Esophagus mucosa (tissue), 1 donor: ENCODE data around the gene PTPN20. TPM values are rescaled to one million over a fixed set of nuclear protein-coding genes. Genes with fewer than 3 reads are reported as not detected.
"Not testable (repeated sequence)": the region's sequence is repeated elsewhere in the genome, so short reads cannot be mapped to it uniquely, and the experiment has no call there.

Experiments
- ATAC-seq: fragments of 200-7000 bp; cut with Tn5 transposase; one replicate; pipeline ENCODE4 v1.9.1; 2020
- total RNA-seq: library from RNA; stranded (reverse); gene quantifications from one replicate; pipeline ENCODE4 v1.2.4, GENCODE V29; 2023
- donor health status: DM: yes; HTN: yes; CAD: no.

The PTPN20 gene, protein sequence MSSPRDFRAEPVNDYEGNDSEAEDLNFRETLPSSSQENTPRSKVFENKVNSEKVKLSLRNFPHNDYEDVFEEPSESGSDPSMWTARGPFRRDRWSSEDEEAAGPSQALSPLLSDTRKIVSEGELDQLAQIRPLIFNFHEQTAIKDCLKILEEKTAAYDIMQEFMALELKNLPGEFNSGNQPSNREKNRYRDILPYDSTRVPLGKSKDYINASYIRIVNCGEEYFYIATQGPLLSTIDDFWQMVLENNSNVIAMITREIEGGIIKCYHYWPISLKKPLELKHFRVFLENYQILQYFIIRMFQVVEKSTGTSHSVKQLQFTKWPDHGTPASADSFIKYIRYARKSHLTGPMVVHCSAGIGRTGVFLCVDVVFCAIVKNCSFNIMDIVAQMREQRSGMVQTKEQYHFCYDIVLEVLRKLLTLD
- total RNA-seq, result 1.8 TPM

DNA sequence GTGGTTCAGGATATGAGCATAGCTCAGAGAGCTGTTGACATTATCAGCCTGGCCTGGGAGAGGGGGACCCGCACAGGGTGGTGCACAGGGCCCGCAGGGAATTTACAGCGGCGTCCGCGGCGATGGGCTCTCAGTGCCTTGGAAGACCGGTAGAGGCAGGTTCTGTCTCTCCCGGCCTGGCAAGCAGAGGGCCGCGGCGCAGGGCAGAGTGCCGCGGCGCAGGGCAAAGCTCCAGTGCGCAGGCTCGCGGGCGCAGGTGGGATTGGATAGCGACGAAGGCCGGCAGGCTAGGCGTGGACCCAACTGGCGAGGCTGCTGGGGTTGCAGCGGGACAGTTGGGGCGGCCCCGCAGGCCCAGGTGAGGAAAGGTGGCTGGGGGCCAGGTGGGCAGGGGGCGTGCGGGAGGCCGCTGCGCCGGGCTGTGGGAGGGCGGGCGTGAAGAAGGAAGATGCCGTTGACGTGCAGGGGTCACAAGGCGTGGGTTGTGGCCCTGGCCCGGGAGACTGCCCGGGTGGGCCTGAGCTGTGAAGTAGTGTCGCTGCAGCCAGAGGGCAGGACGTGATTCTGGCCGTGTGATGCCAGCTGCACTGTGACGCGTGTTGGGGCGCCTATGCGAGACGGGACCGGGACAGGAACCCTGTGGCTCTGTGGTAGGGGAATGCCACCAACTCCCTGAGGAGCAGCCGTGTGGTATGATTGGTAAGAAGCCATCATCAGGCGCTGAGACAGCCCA, at the start of gene PTPN20:
PTPN20 (plus strand) TSS at position 285 of the 733 bp plus-strand sequence. CDS start 21,072 bp downstream, outside the sequence.
- peak; percentile 78 for ATAC-seq

DNA sequence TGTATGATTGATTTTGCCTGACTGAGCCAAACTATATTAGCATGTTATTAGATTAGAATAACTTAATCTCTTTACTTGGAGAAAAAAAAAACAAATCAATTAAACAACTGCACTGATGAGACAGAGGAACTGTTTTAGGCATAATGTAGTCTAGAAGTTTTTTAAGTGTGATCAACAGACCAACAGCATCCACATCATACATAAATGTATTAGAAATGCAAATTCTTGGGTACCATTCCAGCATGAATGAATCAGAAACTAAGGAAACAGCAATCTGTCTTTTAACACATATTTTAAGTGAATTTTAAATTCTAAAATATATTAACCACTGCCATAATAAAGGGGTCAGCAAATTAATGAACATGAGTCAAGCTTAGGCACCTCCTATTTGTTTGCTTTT, 41.5 kb upstream of the PTPN20 start:
- not testable (repeated sequence) for ATAC-seq

- peak; percentile 25 for ATAC-seq
These were observed 39.6 kb upstream of the PTPN20 start for GRCh38 chr10:46871583-46871982.

- not testable (repeated sequence) for ATAC-seq
These were observed 35.9 kb upstream of the PTPN20 start for GRCh38 chr10:46875304-46875703.

GRCh38 chr10:46876773-46877172, 34.5 kb upstream of the PTPN20 start:
- ATAC-seq, result not testable (repeated sequence)

DNA sequence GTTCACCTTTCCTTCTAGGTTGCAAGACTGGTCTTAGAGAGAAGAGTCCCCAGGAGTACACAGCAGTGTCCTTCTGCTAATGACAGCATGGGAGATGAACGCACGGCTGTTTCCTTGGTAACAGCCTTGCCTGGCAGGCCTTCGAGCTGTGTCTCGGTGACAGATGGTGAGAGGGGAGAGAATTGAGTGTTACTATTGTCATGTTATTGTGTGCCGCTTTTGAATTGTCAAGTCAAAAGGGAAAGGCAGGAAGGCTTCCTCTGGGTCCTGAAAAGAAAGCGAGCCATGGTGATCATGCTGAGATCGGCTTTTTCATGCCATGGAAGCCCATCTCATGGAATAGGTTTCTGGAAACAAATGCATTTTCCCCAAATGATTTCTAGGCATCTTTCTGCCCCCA, 32.5 kb upstream of the PTPN20 start:
- not testable (repeated sequence) for ATAC-seq

- not testable (repeated sequence) for ATAC-seq
These were observed 20.2 kb upstream of the PTPN20 start for GRCh38 chr10:46890813-46891611.

GRCh38 chr10:46896762-46897692, 14.2 kb upstream of the PTPN20 start:
- ATAC-seq, result not testable (repeated sequence)

- not testable (repeated sequence) for ATAC-seq
These were observed 10.0 kb upstream of the PTPN20 start for GRCh38 chr10:46901247-46901646.

GRCh38 chr10:46903874-46904273, 7.4 kb upstream of the PTPN20 start:
- ATAC-seq, result not testable (repeated sequence)

DNA sequence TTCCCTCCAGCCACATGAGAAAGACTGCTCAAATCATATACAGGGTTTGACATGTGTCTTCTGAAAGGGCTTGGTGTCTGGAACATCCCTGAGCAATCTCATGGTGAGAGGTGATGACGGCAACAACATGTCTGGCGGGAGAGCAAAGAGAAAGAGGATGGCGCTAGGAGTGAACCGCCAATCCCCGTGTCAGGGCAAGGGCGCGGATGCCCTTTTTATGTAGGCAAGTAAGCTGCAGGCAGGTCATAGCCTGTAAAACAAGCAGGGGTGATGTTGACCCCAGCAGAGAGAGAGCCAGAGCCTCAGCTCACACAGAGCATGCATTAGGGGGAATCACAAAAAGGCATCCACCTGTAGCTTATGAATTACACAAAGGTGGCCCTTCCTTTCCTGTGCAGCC, 4.9 kb upstream of the PTPN20 start:
- ATAC-seq, result not testable (repeated sequence)

DNA sequence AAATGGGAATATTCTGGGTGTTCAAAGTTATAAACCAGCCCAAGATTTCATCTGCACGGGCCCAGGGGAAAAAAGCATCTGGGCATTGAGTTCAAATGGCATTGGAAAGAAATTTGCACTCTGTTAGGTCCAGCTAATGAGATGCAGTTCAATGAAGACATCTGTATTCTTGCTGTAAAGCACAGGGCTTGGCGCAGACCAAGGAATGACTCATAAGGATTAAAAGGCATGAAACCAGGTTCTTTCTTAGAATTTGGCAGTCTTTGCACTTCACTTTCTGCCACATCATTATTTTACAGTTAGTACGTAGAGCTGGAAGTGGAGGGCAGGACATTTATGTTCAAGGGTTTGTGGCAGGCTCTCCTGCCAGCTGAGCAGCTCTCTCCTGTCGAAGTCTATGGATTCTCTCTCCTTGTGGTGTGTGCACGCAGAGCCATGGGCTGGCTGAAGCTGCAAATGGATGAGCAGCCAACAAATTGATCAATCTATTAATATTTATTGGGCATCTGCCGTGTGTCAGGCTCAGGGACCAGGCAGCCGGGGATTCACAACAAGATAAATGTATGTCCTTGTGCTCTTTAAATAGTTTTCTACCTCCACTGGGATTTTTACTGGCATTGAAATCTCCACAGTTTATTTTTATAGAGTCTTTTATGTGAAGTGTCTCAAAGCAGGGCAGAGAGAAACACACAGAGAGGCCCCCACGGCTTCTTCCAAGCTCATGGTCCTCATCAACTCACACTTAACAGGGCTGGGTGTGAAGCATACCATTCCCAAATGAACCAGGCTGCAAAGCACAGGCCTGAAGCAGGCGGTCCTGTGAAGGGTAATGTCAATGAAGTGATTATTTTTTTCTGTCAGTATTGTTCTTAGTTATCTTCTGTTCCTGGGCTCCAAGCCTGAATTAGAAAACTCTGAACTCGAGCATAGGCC, 3.8 kb upstream of the PTPN20 start:
- peak; percentile 80 for ATAC-seq

GRCh38 chr10:46922498-46922897, 11.3 kb downstream of the PTPN20 start:
- peak; percentile 82 for ATAC-seq

GRCh38 chr10:46925156-46925555, 13.9 kb downstream of the PTPN20 start:
- not testable (repeated sequence) for ATAC-seq

- peak; percentile 36 for ATAC-seq
These were observed 14.6 kb downstream of the PTPN20 start for GRCh38 chr10:46925853-46926252.

- ATAC-seq, result not testable (repeated sequence)
These were observed 17.6 kb downstream of the PTPN20 start for GRCh38 chr10:46928810-46929209.

GRCh38 chr10:46932383-46932782, 21.2 kb downstream of the PTPN20 start:
- ATAC-seq, result not testable (repeated sequence)

DNA sequence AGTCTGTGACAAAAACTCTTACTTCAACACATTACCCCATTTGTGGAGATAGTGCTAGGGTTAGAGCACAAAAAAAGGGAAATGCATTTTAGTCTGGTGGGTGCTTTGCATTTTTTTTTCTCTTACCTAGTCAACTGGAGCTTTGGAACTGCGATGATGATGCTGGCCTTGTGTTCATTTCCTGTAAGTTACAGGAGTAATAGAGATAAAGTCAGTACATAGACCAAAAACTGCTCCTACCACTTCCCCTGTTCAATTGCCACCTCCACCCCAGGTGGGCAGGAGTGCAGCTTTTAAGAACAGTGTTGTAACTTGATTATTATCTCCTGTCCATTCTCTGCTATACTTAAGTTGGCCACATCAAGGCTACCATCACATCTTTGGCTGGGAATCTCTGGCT, 29.9 kb downstream of the PTPN20 start:
- ATAC-seq, result not testable (repeated sequence)

- ATAC-seq, result not testable (repeated sequence)
These were observed 37.7 kb downstream of the PTPN20 start for GRCh38 chr10:46948687-46949518.
